MCF 10A (cell line): Measurements from ENCODE around the gene CABP2. TPM values are rescaled to one million over a fixed set of nuclear protein-coding genes. Genes with fewer than 3 reads are reported as not detected.
A peak's percentile ranks its signal among the peaks of the same experiment; 100 is the strongest.

ENCODE experiments used
- BruUV-seq: library from RNA; stranded (reverse); fragments of 400-500 nt; replicated peaks from 2 replicates; lab custom pipeline; 2021; lab: Mats Ljungman, UMichigan
- CTCF ChIA-PET: fragments of 300-600 bp; sonication (Branson Sonifier 250); formaldehyde crosslinking; extraction: SDS; loops from one replicate; lab custom pipeline; 2021; ENCODE audit warnings: antibody characterized with exemption, inconsistent platforms; lab: Yijun Ruan, JAX
- POLR2A ChIA-PET: fragments of 300-600, 350-650 bp; sonication (Branson Sonifier 250); formaldehyde crosslinking; extraction: SDS; loops from one replicate; lab custom pipeline; 2020; ENCODE audit warnings: antibody characterized with exemption, inconsistent platforms; lab: Yijun Ruan, JAX
- DNase-seq: peaks from one replicate; pipeline ENCODE4 v3.0.0-alpha.2; 2018; ENCODE audit not compliant: unreplicated experiment
- H3K27ac Mint-ChIP-seq: one replicate; pipeline ENCODE4 v1.8.0; 2022; ENCODE audit warnings: mild to moderate bottlenecking, low read depth, mixed read lengths; ENCODE audit not compliant: unreplicated experiment
- H3K27me3 Mint-ChIP-seq: one replicate; pipeline ENCODE4 v1.8.0; 2022; ENCODE audit warnings: mixed read lengths; ENCODE audit not compliant: insufficient read depth, unreplicated experiment
- H3K36me3 Mint-ChIP-seq: one replicate; pipeline ENCODE4 v1.8.0; 2022; ENCODE audit warnings: mild to moderate bottlenecking, moderate library complexity, mixed read lengths; ENCODE audit not compliant: insufficient read depth, unreplicated experiment
- H3K4me1 Mint-ChIP-seq: one replicate; pipeline ENCODE4 v1.8.0; 2022; ENCODE audit warnings: mixed read lengths; ENCODE audit not compliant: insufficient read depth, unreplicated experiment
- H3K4me3 Mint-ChIP-seq: one replicate; pipeline ENCODE4 v1.8.0; 2022; ENCODE audit warnings: mild to moderate bottlenecking, moderate library complexity, mixed read lengths; ENCODE audit not compliant: unreplicated experiment
- H3K9me3 Mint-ChIP-seq: one replicate; pipeline ENCODE4 v1.8.0; 2022; ENCODE audit warnings: mixed read lengths; ENCODE audit not compliant: unreplicated experiment
- intact Hi-C: fragments of 100-400 bp; cut with micrococcal nuclease; formaldehyde crosslinking; loops from 2 replicates; pipeline ENCODE4 v1.14.1; 2022
- total RNA-seq: library from RNA; stranded (reverse); gene quantifications from 2 replicates; pipeline ENCODE4 v1.2.3, GENCODE V29; 2022
- TF ChIP-seq, protein P1 (sequence below): fragments of 200-600 bp; IDR thresholded peaks from one replicate; pipeline ENCODE4 v1.8.0; 2022; ENCODE audit warnings: antibody characterized with exemption, mild to moderate bottlenecking; ENCODE audit not compliant: unreplicated experiment

The CABP2 gene
- total RNA-seq, 1 experiment from 2014 or later = not detected

DNA sequence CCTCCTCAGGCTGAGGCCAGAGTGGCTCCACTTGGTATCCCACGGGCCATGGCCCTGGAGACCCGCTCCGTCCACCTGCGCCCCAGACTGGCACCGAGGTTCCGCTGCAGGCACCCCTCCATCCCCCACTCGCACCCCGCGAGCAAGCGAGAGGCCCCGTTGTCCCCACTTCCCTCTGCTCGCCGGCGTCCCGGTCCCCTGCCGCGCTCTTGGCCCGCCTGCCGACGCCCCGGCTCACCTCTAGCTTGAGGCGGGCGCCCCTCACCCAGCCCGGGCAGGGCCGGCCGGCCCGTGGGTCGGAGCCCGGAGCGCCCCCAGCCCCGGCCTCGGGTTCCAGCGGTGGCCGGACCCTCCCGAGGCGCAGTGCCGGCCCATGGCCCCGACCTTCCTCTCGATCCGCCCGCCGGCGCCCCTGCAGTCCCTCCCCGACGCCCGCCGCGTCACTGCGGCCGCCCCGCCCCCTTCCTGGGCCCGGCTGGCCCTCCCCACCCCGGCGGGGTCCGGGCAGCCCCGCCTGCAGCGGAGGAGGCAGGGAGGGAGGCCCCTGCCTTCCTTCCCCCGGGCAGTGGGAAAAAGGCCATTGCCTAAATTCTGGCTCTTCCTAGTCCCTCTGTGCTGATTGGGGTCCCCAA lies 18.2 kb downstream of the CABP2 start, which contains the start of gene PITPNM1:
Gene PITPNM1, minus strand, starts transcription at position 414 of the 632 bp plus-strand sequence. CDS start 1,183 bp downstream, outside the sequence.
- H3K27me3 Mint-ChIP-seq = no peaks in the 10 kb centered on the region
- intact Hi-C loops = loop anchor here (5.0 kb wide), 1 partner anchor 77 kb away; the partner anchor contains the start of gene GSTP1
- H3K36me3 Mint-ChIP-seq = peaks cover 26% of the 10 kb centered on the region
- BruUV-seq = no TSS peak
- H3K4me1 Mint-ChIP-seq = peaks cover 27% of the 10 kb centered on the region
- no peaks in the 10 kb centered on the region for H3K9me3 Mint-ChIP-seq
- peak; percentile 57 for DNase-seq
- ChIA-PET CTCF (interaction anchor here (0.5 to 1.0 kb wide), 5 partner anchors 26 to 247 kb away, joined by 3 to 5 read pairs (median 4); partner anchors contain the start of gene RPS6KB2), POLR2A (interaction anchor here (0.7 to 2.3 kb wide), 12 partner anchors 16 to 113 kb away, joined by 3 to 22 read pairs (median 4); partner anchors contain the start of genes AIP, CORO1B, GSTP1 and PPP1CA)
- H3K4me3 Mint-ChIP-seq = peak within 1 kb of the TSS; percentile 92
- TF ChIP-seq, protein P1, sequence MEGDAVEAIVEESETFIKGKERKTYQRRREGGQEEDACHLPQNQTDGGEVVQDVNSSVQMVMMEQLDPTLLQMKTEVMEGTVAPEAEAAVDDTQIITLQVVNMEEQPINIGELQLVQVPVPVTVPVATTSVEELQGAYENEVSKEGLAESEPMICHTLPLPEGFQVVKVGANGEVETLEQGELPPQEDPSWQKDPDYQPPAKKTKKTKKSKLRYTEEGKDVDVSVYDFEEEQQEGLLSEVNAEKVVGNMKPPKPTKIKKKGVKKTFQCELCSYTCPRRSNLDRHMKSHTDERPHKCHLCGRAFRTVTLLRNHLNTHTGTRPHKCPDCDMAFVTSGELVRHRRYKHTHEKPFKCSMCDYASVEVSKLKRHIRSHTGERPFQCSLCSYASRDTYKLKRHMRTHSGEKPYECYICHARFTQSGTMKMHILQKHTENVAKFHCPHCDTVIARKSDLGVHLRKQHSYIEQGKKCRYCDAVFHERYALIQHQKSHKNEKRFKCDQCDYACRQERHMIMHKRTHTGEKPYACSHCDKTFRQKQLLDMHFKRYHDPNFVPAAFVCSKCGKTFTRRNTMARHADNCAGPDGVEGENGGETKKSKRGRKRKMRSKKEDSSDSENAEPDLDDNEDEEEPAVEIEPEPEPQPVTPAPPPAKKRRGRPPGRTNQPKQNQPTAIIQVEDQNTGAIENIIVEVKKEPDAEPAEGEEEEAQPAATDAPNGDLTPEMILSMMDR = no peak
- peak within 1 kb of the TSS; percentile 87 for H3K27ac Mint-ChIP-seq

DNA sequence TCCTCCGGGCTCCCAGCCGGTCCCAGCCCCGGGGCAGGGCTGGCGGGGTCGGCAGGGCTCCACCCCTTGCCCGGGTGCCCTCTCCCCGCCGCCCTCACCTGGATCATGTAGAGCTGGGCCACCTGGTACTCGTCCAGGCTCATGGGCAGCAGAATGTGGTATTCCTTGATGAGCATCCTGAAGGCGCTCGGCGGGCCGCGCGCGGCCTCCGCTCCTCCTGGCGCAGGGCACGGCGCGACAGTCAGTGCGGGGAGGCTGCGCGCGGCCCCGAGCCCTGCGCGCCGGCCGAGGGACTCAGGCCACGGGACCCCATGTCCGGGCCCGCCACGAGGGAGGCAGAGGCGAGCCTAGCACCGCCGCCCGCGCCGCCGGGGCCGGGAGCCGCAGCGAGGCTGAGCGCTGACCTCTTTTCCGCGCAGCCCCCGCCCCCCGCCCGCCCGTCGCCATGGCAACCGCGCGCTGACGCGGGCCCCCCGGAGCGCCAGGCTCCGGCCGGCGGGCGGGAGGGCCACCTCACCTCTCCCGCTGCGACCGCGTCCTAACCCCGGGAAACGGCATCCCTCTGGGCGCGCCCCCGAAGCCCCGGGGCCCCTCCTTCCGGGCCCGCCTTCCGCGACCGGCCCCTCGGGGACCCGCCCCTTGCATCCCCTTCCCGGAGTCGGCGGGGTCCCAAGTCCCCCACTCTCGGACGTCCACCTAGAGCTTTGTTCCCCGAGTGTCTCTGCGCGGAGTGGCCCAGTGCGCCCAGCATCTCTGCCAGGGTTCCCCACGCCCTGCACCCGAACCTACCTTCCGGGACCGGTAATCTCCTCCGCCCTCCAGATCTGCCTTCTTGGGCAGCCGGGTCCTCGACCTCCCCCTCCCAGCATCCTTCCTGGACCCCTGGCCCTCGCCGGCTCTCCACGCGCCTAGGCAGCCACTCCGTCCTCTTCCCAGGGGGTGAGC lies 19.0 kb downstream of the CABP2 start:
- Mint-ChIP-seq H3K4me1 (peaks cover 26% of the 10 kb centered on the region), H3K9me3 (no peaks in the 10 kb centered on the region), H3K27ac (peak overlapping the region; percentile 63), H3K4me3 (peak overlapping the region; percentile 92), H3K27me3 (no peaks in the 10 kb centered on the region), H3K36me3 (peaks cover 26% of the 10 kb centered on the region)
- POLR2A ChIA-PET = interaction anchor here (1.2 to 2.3 kb wide), 6 partner anchors 21 to 103 kb away, joined by 3 to 22 read pairs (median 8); partner anchors contain the start of genes AIP, GSTP1, PPP1CA and RPS6KB2
- intact Hi-C loops = no loop called here
- no TSS peak for BruUV-seq
- CTCF ChIA-PET = interaction anchor here (1.0 kb wide), 1 partner anchor 26 kb away, joined by 5 read pairs; no protein-coding TSS in a partner anchor
- TF ChIP-seq, protein P1 = no peak
- DNase-seq = peak; percentile 22

DNA sequence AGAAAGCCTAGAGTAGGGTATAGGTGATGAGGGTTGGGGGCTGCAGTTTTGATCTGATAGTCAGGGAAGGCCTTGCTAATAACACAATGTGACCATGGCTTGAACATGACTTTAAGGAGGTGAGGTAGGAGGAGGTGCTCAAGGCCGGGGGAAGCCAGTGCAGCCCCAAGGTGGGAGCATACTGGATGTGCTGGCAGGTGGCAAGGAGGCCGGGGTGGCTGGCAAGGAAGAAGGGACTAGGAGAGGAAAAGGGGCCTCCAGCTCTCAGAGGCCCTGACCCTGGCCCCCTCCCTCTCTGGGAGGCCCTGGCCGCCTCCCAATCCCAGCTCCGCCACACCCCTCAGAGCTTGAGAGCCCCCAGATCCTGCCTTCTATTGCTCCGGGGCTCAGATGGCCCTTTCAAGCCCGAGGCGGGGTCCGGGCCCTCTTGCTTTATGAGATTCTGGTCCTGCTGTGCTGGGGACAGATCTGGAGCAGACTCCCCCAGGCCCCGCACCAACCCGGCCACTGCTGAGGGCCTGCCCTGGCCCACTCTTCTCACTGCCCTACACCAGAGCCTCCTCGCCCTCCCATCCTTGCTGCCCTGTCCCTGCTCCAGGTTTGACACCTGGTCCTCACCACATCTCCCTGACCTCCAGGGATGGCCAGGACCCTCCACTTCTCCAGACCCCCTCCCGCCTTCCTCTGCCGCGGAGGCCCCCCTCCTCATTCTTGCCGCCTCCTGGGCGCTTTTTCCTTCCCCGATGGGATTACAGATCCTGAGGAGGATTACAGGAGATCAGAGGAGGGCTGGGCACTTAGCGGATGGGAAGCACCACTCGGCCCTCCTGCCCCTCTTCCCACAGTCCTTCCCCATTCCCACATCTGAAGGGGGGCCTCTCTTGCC lies 19.9 kb downstream of the CABP2 start:
- Mint-ChIP-seq H3K27ac (no peak overlapping the region), H3K4me1 (peaks cover 21% of the 10 kb centered on the region), H3K27me3 (no peaks in the 10 kb centered on the region), H3K9me3 (no peaks in the 10 kb centered on the region), H3K36me3 (peaks cover 26% of the 10 kb centered on the region), H3K4me3 (peak overlapping the region; percentile 92)
- BruUV-seq = no TSS peak
- no peak for DNase-seq
- ChIA-PET CTCF (no interaction called here), POLR2A (interaction anchor here (2.3 kb wide), 1 partner anchor 20 kb away, joined by 11 read pairs; the partner anchor contains the start of gene AIP)
- intact Hi-C loops = no loop called here
- TF ChIP-seq, protein P1 = no peak
